Gastroesophageal sphincter (tissue), 3 donors: ENCODE results near the gene ZNF708.
"Not testable (repeated sequence)": the region's sequence is repeated elsewhere in the genome, so short reads cannot be mapped to it uniquely, and the experiment has no call there.

Experiments used
- EP300 ChIP-seq: sonication (generic); formaldehyde crosslinking; IDR thresholded peaks from one replicate; pipeline ENCODE4 v1.6.1; 2017; ENCODE audit warnings: antibody characterized with exemption, mild to moderate bottlenecking
- POLR2A ChIP-seq, 2 donors: fragments of 450-650 bp; IDR thresholded peaks; one replicate each; pipeline ENCODE4 v1.6.1; 2017; ENCODE audit warnings: antibody characterized with exemption in 2 of 2, mild to moderate bottlenecking in 2 of 2, moderate library complexity in 1 of 2
- POLR2AphosphoS5 ChIP-seq: sonication (generic); formaldehyde crosslinking; IDR thresholded peaks from one replicate; pipeline ENCODE4 v1.6.1; 2017; ENCODE audit warnings: antibody characterized with exemption
- TF ChIP-seq, protein P1 (sequence below), 4 experiments: fragments of 200-600 bp in 2 of 4; fragments of 450-650 bp in 2 of 4; sonication (generic) in 1 of 4; IDR thresholded peaks; one replicate each; pipeline ENCODE4 v1.5.1; 2017 to 2019; ENCODE audit warnings: antibody characterized with exemption in 4 of 4, mild to moderate bottlenecking in 2 of 4, moderate library complexity in 2 of 4

DNA sequence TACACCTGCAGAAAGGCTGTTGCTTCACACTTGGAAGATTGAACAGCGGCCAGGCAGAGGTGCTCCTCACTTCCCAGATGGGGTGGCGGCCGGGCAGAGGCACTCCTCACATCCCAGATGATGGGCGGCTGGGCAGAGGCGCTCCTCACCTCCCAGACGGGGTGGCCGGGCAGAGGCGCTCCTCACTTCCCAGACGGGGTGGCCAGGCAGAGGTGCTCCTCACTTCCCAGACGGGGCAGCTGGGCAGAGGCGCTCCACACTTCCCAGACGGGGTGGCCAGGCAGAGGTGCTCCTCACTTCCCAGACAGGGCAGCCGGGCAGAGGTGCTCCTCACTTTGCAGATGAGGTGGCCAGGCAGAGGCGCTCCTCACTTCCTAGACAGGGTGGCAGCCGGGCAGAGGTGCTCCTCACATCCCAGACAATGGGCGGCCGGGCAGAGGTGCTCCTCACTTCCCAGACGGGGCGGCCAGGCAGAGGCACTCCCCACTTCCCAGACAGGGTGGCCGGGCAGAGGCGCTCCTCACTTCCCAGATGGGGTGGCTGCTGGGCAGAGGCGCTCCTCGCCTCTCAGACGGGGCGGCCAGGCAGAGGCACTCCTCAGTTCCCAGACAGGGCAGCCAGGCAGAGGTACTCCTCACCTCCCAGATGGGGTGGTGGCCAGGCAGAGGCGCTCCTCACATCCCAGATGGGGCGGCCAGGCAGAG is 69.6 kb downstream of the ZNF708 start:
- TF ChIP-seq POLR2AphosphoS5; POLR2A (IDR thresholded peaks at IDR 0.05); EP300: not testable (repeated sequence)
- TF ChIP-seq, protein P1, sequence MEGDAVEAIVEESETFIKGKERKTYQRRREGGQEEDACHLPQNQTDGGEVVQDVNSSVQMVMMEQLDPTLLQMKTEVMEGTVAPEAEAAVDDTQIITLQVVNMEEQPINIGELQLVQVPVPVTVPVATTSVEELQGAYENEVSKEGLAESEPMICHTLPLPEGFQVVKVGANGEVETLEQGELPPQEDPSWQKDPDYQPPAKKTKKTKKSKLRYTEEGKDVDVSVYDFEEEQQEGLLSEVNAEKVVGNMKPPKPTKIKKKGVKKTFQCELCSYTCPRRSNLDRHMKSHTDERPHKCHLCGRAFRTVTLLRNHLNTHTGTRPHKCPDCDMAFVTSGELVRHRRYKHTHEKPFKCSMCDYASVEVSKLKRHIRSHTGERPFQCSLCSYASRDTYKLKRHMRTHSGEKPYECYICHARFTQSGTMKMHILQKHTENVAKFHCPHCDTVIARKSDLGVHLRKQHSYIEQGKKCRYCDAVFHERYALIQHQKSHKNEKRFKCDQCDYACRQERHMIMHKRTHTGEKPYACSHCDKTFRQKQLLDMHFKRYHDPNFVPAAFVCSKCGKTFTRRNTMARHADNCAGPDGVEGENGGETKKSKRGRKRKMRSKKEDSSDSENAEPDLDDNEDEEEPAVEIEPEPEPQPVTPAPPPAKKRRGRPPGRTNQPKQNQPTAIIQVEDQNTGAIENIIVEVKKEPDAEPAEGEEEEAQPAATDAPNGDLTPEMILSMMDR (IDR thresholded peaks at IDR 0.05) = not testable (repeated sequence)
